RWPE2 (cell line): Measurements from ENCODE around the gene CCDC146.

Experiments
- ATAC-seq: fragments of 200-7000 bp; cut with Tn5 transposase; 3 replicates; pipeline ENCODE4 v1.9.1; 2021; ENCODE audit warnings: low read depth
- DNase-seq: peaks from one replicate; pipeline ENCODE4 v3.0.0-alpha.2; 2020; ENCODE audit warnings: low spot score
- H3K27ac ChIP-seq: fragments of 450-650 bp; 2 replicates; pipeline ENCODE4 v1.5.1; 2017; ENCODE audit warnings: mild to moderate bottlenecking; ENCODE audit not compliant: poor library complexity, severe bottlenecking
- H3K27me3 ChIP-seq: fragments of 250-450 bp; sonication (Bioruptor Pico); 2 replicates; pipeline ENCODE4 v1.5.1; 2021; ENCODE audit warnings: mild to moderate bottlenecking, moderate library complexity; ENCODE audit not compliant: insufficient read depth, poor library complexity, severe bottlenecking
- H3K36me3 ChIP-seq: fragments of 250-450 bp; sonication (Bioruptor Pico); 2 replicates; pipeline ENCODE4 v1.5.1; 2020; ENCODE audit warnings: low read depth, mild to moderate bottlenecking, moderate library complexity
- H3K4me1 ChIP-seq: fragments of 250-450 bp; sonication (Bioruptor Pico); 2 replicates; pipeline ENCODE4 v1.5.1; 2021; ENCODE audit warnings: mild to moderate bottlenecking, moderate library complexity; ENCODE audit not compliant: insufficient read depth, poor library complexity, severe bottlenecking
- H3K4me3 ChIP-seq: fragments of 250-450 bp; sonication (Bioruptor Pico); 2 replicates; pipeline ENCODE4 v1.5.1; 2021; ENCODE audit warnings: mild to moderate bottlenecking, moderate library complexity; ENCODE audit not compliant: severe bottlenecking
- H3K9me3 ChIP-seq: fragments of 250-450 bp; sonication (Bioruptor Pico); 2 replicates; pipeline ENCODE4 v1.5.1; 2021; ENCODE audit warnings: mild to moderate bottlenecking, moderate library complexity; ENCODE audit not compliant: severe bottlenecking
- TF ChIP-seq, protein P1 (sequence below): fragments of 450-650 bp; IDR thresholded peaks from one replicate; pipeline ENCODE4 v1.5.1; 2017; ENCODE audit warnings: mild to moderate bottlenecking, moderate library complexity; ENCODE audit not compliant: poor library complexity, severe bottlenecking

The CCDC146 gene

DNA sequence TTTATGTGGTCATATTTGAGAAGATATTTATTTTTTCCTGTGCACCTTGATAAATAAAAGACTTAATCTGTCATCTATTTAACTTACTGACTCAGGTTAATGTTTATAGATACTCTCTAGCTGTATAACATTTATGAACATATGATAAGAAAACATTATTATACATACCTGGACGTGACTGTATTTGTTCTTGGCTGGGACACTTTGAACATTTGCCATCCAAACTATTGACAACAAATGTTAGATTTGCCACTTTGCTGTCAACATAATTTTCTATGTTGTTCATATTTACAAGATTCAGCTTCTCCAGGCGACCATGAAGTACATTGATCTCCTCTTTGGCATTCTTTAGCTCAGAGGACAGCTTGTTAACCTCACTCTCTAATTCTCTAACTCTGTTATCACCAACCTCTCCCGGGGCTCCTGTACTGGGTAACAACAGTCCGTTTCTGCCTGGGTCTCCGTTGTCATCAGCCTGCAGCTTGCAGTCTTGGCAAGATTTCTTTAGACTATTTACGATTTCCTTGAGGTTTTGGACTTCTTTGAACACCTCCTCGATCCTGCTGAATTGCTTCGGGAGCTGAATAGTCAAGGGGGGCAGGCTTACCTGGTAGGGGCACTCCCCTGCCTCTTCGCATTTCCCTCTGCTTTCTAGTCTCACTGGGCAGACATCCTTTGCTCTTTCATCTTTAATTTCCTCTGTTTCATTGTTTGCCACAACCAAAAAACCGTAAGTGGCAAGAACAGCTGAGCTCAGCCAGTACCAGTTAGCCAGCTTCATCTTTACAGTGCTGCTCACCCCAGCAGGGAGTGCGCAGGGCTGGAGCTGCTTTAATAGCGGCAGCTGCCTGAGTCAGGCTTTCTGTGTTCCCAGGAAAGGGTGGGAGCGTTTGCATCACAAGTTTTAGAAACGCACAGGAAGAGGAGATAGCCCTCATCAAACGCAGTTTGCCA, 76.9 kb downstream of the CCDC146 start, which contains the start of gene FGL2:
Gene FGL2, minus strand, starts transcription at position 807 of the 954 bp plus-strand sequence. Its CDS starts 26 bp downstream, at position 781.
- Histone ChIP-seq H3K9me3 (no peaks in the 10 kb centered on the region), H3K27ac (no peak within 1 kb of the TSS), H3K27me3 (no peaks in the 10 kb centered on the region), H3K36me3 (no peaks in the 10 kb centered on the region), H3K4me1 (no peaks in the 10 kb centered on the region), H3K4me3 (no peak within 1 kb of the TSS)
- no peak for DNase-seq
- TF ChIP-seq, protein P1, sequence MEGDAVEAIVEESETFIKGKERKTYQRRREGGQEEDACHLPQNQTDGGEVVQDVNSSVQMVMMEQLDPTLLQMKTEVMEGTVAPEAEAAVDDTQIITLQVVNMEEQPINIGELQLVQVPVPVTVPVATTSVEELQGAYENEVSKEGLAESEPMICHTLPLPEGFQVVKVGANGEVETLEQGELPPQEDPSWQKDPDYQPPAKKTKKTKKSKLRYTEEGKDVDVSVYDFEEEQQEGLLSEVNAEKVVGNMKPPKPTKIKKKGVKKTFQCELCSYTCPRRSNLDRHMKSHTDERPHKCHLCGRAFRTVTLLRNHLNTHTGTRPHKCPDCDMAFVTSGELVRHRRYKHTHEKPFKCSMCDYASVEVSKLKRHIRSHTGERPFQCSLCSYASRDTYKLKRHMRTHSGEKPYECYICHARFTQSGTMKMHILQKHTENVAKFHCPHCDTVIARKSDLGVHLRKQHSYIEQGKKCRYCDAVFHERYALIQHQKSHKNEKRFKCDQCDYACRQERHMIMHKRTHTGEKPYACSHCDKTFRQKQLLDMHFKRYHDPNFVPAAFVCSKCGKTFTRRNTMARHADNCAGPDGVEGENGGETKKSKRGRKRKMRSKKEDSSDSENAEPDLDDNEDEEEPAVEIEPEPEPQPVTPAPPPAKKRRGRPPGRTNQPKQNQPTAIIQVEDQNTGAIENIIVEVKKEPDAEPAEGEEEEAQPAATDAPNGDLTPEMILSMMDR: no peak
- ATAC-seq: peak; percentile 44; the same call in 2 of the 3 replicates

DNA sequence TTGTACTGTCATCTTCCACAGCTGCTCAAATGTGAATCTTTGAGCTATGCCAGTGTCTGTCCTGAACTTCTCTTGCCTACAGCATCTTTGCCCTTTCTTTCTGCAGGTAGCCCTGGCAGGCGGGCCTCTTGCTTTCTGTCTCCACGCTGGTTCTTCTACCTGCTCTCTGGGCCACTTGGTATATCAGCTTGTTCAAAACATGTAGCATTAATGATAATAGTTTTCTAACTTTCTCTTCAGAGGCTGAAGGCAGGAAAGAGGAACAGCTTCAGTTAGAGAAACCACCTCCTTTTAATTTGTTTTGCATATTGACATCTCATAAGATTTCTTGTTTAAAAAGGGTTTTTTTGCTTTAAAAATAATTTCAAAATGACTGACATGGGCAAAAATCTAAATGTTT, 78.1 kb downstream of the CCDC146 start:
- TF ChIP-seq, protein P1: no peak

DNA sequence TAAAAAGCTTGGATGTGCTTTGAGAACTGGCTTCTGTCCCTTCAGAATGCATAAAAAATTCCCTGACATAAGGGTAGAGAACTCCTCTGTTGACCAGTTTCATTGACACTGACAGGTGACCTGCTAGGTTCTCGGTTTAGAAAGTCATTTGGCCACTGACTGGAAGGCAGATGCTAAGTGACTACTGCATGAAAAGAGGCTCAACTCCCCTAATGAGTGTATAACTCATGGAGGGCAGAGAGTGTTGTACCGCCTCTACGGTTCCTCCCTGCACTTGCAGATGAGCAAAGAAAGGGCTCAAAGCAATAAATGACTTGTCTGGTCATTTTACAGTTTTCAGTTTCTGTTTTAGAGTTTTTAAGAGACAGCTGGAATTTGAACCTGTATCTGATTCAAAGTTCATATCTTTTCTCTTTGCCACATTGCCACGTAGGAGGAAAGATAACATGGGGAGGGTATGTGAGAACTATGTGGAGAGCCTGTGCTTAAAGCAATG, 80.1 kb downstream of the CCDC146 start:
- DNase-seq: no peak
- Histone ChIP-seq H3K9me3 (no peaks in the 10 kb centered on the region), H3K27ac (no peak overlapping the region), H3K36me3 (no peaks in the 10 kb centered on the region), H3K27me3 (no peaks in the 10 kb centered on the region), H3K4me3 (no peak overlapping the region), H3K4me1 (no peaks in the 10 kb centered on the region)
- ATAC-seq: no peak
- TF ChIP-seq, protein P1: no peak

More for the DNA sequence above, 78.1 kb downstream of the CCDC146 start:
- Histone ChIP-seq H3K36me3 (no peaks in the 10 kb centered on the region), H3K9me3 (no peaks in the 10 kb centered on the region), H3K4me1 (no peaks in the 10 kb centered on the region), H3K27ac (no peak overlapping the region), H3K27me3 (no peaks in the 10 kb centered on the region), H3K4me3 (no peak overlapping the region)
- no peak for ATAC-seq
- no peak for DNase-seq

DNA sequence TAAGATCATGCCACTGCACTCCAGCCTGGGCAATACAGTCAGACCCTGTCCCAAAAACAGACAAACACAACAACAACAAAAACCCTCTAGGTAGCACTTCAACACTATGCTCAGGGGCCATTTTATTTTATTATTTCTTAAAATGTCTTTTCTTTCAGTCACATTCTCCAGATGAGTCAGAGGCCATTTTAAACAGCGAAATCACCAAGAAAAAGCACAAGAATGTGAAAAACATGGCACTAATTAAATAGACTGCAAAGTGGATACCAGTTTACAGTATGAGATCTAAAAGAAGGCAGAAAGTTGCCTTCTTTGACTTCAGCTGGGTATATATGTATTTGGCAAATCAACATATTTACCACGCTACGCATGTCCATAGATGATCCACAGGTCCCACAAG, 83.3 kb downstream of the CCDC146 start:
- ATAC-seq (no peak), DNase-seq (no peak)
- Histone ChIP-seq H3K36me3 (no peaks in the 10 kb centered on the region), H3K4me3 (no peak overlapping the region), H3K27ac (no peak overlapping the region), H3K9me3 (peaks cover 6% of the 10 kb centered on the region), H3K4me1 (no peaks in the 10 kb centered on the region), H3K27me3 (no peaks in the 10 kb centered on the region)
- TF ChIP-seq, protein P1: no peak
